SU-DHL-6 (cell line): ENCODE data around the gene POLR2E.

ENCODE experiments used
- H2AFZ ChIP-seq: fragments of 200-600 bp; sonication (generic); 2 replicates; pipeline ENCODE4 v1.6.1; 2014; ENCODE audit warnings: low read depth, mild to moderate bottlenecking, moderate library complexity, mixed read lengths, antibody characterized with exemption, low read length; ENCODE audit not compliant: severe bottlenecking
- H3F3A ChIP-seq: fragments of 200-600 bp; shearing (Covaris generic); 2 replicates; pipeline ENCODE4 v1.6.0; 2016; ENCODE audit warnings: antibody characterized with exemption, mild to moderate bottlenecking; ENCODE audit not compliant: insufficient read depth
- H3K27ac ChIP-seq: fragments of 200-600 bp; sonication (generic); 2 replicates; pipeline ENCODE4 v1.5.1; 2016; ENCODE audit warnings: low read depth, mild to moderate bottlenecking, low read length, moderate library complexity, mixed read lengths
- H3K27me3 ChIP-seq: fragments of 200-600 bp; sonication (generic), shearing (Covaris generic); 2 replicates; pipeline ENCODE4 v1.6.0; 2014; ENCODE audit warnings: mild to moderate bottlenecking, low read length
- H3K36me3 ChIP-seq: fragments of 200-600 bp; sonication (generic); 2 replicates; pipeline ENCODE4 v1.6.1; 2014; ENCODE audit warnings: mild to moderate bottlenecking, low read length, mixed read lengths
- H3K4me2 ChIP-seq: fragments of 300-600, 200-600 bp; shearing (Covaris generic), sonication (generic); 2 replicates; pipeline ENCODE4 v1.6.0; 2014; ENCODE audit warnings: low read length, low read depth, mild to moderate bottlenecking; ENCODE audit not compliant: poor library complexity, severe bottlenecking
- H3K4me3 ChIP-seq: fragments of 200-600 bp; sonication (generic); 2 replicates; pipeline ENCODE4 v1.5.1; 2014; ENCODE audit warnings: antibody characterized with exemption, low read length, mild to moderate bottlenecking, mixed read lengths; ENCODE audit not compliant: insufficient read depth, poor library complexity, severe bottlenecking
- H3K79me2 ChIP-seq: fragments of 200-600 bp; sonication (generic); 2 replicates; pipeline ENCODE4 v1.6.1; 2014; ENCODE audit warnings: mild to moderate bottlenecking, low read length, moderate library complexity; ENCODE audit not compliant: insufficient read depth
- H3K9ac ChIP-seq: fragments of 200-600 bp; sonication (generic); 2 replicates; pipeline ENCODE4 v1.7.0; 2014; ENCODE audit warnings: mild to moderate bottlenecking, low read length
- H3K9me2 ChIP-seq: fragments of 200-600 bp; sonication (generic); replicated peaks from 2 replicates; pipeline ENCODE4 v1.6.1; 2014; ENCODE audit warnings: low read length; ENCODE audit not compliant: insufficient read depth
- H3K9me3 ChIP-seq: fragments of 200-600 bp; sonication (generic); 2 replicates; pipeline ENCODE4 v1.6.1; 2014; ENCODE audit warnings: low read length, mixed read lengths; ENCODE audit not compliant: insufficient read depth
- H4K20me1 ChIP-seq: fragments of 200-600 bp; sonication (generic); 2 replicates; pipeline ENCODE4 v1.6.1; 2014; ENCODE audit warnings: low read depth, mild to moderate bottlenecking, antibody characterized with exemption, low read length, moderate library complexity, mixed read lengths
- CTCF ChIP-seq: fragments of 200-600 bp; sonication (generic); IDR thresholded peaks from one replicate; pipeline ENCODE4 v1.5.1; 2017; ENCODE audit warnings: antibody characterized with exemption, mild to moderate bottlenecking, low read length, moderate library complexity; ENCODE audit not compliant: insufficient read depth, poor library complexity, severe bottlenecking
- EZH2phosphoT487 ChIP-seq: fragments of 200-600 bp; sonication (generic), shearing (Covaris generic); conservative IDR thresholded peaks from 2 replicates; pipeline ENCODE4 v1.6.1; 2018; ENCODE audit warnings: mild to moderate bottlenecking, antibody characterized with exemption, low read length, moderate library complexity, mixed read lengths

POLR2E gene

DNA sequence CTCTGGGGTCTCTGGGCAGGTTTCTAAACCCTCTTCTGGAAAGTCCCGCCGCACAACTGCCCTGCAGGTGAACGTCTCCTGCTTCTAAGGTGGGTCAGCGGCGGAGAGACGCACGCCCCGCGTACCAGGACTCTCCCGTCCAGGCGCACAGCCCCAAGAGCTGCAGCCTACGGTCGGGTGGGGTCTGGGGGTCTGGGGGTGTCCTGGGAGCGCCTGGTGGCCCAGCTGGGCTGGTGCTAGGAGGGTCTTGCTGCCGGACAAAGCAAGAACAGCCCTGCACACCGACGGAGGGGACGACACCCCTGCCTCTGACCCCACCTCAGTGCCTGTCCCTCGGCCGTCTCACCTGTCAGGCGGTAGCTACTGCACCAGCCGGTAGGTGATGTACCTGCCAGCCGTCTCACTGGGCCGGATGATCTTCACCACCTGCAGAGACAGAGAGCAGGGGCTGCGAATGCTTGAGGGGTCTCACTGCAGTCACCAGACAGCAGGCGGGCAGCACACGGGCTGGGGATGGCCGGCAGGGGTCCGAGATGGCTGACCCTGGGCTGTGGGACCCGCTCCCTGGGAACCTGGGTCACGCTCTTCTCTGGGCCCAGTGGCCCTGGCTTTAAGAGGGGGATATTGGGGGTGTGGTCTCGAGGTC, 5.9 kb downstream of the POLR2E start:
- Histone ChIP-seq H3K9me3 (no peaks in the 10 kb centered on the region), H2AFZ (no peak overlapping the region), H3K9me2 (no peaks in the 10 kb centered on the region), H3K27ac (no peak overlapping the region), H3K9ac (no peak overlapping the region), H3K36me3 (no peaks in the 10 kb centered on the region), H3K27me3 (no peaks in the 10 kb centered on the region), H4K20me1 (no peaks in the 10 kb centered on the region), H3K4me2 (no peak overlapping the region), H3F3A (peaks cover 24% of the 10 kb centered on the region), H3K79me2 (peaks cover 15% of the 10 kb centered on the region), H3K4me3 (no peak overlapping the region)
- TF ChIP-seq EZH2phosphoT487 (no peak), CTCF (no peak)

DNA sequence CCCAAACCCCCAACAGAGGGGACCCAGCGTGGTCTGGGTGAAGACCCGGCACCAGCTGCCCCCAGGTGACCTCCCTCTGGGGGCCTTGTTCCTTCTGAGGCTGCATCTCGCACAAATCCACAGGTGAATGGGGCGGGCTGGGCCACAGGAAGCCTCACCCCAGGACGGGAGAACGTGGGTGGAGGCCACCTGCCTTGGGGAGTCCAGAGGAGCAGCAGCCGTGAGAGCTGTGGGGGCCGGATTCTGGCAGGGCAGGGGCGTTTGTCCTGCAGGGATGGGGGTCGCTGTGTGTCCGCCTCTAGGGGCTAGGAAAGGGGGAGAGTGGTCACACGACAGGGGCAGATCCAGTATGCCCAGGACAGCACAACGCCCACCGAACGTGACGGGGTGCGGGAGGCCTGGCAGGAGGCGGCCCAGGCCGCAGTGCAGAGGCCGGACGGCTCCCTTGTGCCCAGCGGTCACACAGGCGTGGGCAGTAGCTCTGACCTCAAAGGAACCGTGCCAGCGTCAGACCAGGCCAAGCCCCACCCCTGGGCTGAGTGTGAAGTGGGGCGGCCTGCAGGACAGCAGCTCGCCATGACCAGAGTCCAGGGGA, 6.7 kb downstream of the POLR2E start:
- Histone ChIP-seq H3K4me2 (peak overlapping the region; percentile 27), H3K27me3 (no peaks in the 10 kb centered on the region), H3K9me3 (no peaks in the 10 kb centered on the region), H3K4me3 (no peak overlapping the region), H3F3A (peaks cover 28% of the 10 kb centered on the region), H3K9ac (peak overlapping the region; percentile 34), H2AFZ (no peak overlapping the region), H3K9me2 (no peaks in the 10 kb centered on the region), H3K79me2 (peaks cover 7% of the 10 kb centered on the region), H3K36me3 (no peaks in the 10 kb centered on the region), H4K20me1 (no peaks in the 10 kb centered on the region), H3K27ac (peak overlapping the region; percentile 87)
- TF ChIP-seq EZH2phosphoT487, result no peak
- TF ChIP-seq CTCF, result no peak

- H3K4me2 ChIP-seq, result peak overlapping the region; percentile 27
- H3K9me3 ChIP-seq, result no peaks in the 10 kb centered on the region
- H4K20me1 ChIP-seq, result no peaks in the 10 kb centered on the region
- H3K4me3 ChIP-seq, result no peak overlapping the region
- H3K9me2 ChIP-seq, result no peaks in the 10 kb centered on the region
- peaks cover 1% of the 10 kb centered on the region for H3K79me2 ChIP-seq
- H3K36me3 ChIP-seq, result no peaks in the 10 kb centered on the region
- peak overlapping the region; percentile 34 for H3K9ac ChIP-seq
- TF ChIP-seq EZH2phosphoT487, result no peak
- TF ChIP-seq CTCF, result no peak
- H3K27ac ChIP-seq, result peak overlapping the region; percentile 87
- H3K27me3 ChIP-seq, result no peaks in the 10 kb centered on the region
- no peak overlapping the region for H2AFZ ChIP-seq
- H3F3A ChIP-seq, result peaks cover 28% of the 10 kb centered on the region
These were observed 7.3 kb downstream of the POLR2E start for GRCh38 chr19:1087813-1088415.
